Measurements from ENCODE around the gene KBTBD8. TPM values are rescaled to one million over a fixed set of nuclear protein-coding genes. Genes with fewer than 3 reads are reported as not detected.

KBTBD8 gene
- total and polyA plus RNA-seq, 9 of the 15 experiments (the other 6 are each of a cell fraction or from before 2014, with no cell fraction given) = 2.7 to 9.1 (median 5.6) TPM

GRCh38 chr3:67018105-67018788 lies 20.1 kb downstream of the KBTBD8 start (continued):
- TF ChIP-seq ZNF507 (tag; conservative IDR thresholded peaks at IDR 0.05) (no peak), CHD2 (IDR thresholded peaks at IDR 0.05; ENCODE audit: low read depth, low read length) (no peak), HEY1 (CRISPR knock-in tag; IDR thresholded peaks at IDR 0.05; ENCODE audit: borderline replicate concordance) (no peak), RBM14 (IDR thresholded peaks at IDR 0.05; ENCODE audit: borderline replicate concordance, insufficient read depth, low read depth, low read length) (no peak), EGR1 (conservative IDR thresholded peaks at IDR 0.05) (no peak), E2F6 (IDR thresholded peaks at IDR 0.05; ENCODE audit: borderline replicate concordance in 1 of 2, extremely low read depth in 1 of 2, insufficient read depth in 1 of 2, insufficient read length in 1 of 2, low read depth in 1 of 2, low read length in 1 of 2, poor library complexity in 1 of 2, severe bottlenecking in 1 of 2) (peak in 1 of 2 experiments; percentile 46), ZBTB49 (CRISPR knock-in tag; IDR thresholded peaks at IDR 0.05; ENCODE audit: borderline replicate concordance) (no peak), POLR2G (IDR thresholded peaks at IDR 0.05; ENCODE audit: low read depth, low read length) (no peak), EP400 (IDR thresholded peaks at IDR 0.05) (no peak), ZNF511 (CRISPR knock-in tag; IDR thresholded peaks at IDR 0.05) (no peak), ZNF77 (CRISPR knock-in tag; IDR thresholded peaks at IDR 0.05) (no peak), CREB5 (CRISPR knock-in tag; IDR thresholded peaks at IDR 0.05) (no peak), AFF1 (IDR thresholded peaks at IDR 0.05; ENCODE audit: low read depth in 1 of 2, partially characterized antibody in 2 of 2) (no peak), TFAM (CRISPR knock-in tag; conservative IDR thresholded peaks at IDR 0.05) (no peak), ZSCAN29 (IDR thresholded peaks at IDR 0.05) (no peak), ZNF445 (CRISPR knock-in tag; IDR thresholded peaks at IDR 0.05; ENCODE audit: low read depth) (no peak), DNMT1 (IDR thresholded peaks at IDR 0.05) (no peak), ASH1L (IDR thresholded peaks at IDR 0.05; ENCODE audit: borderline replicate concordance, low read depth, partially characterized antibody) (no peak)
